ENCODE data around the gene H2AZ1.
"Not testable (repeated sequence)": the region's sequence is repeated elsewhere in the genome, so short reads cannot be mapped to it uniquely, and the experiment has no call there.

Gene H2AZ1

GRCh38 chr4:99949999-99950912 is at the start of gene H2AZ1:
H2AZ1 (minus strand) TSS chr4:99950275; CDS start chr4:99950170, 105 bp downstream.
- DNase-seq, result peak; percentile 97 to 100 (median 98)
- intact Hi-C loops (cut with DNase I), result loop anchor here (1.0 kb wide), 1 partner anchor 386 kb away; the partner anchor contains the start of gene TRMT10A

- intact Hi-C loops (cut with DNase I), result no loop called here
Observed at GRCh38 chr4:99998062-99998867, 48.2 kb upstream of the H2AZ1 start.

GRCh38 chr4:99991741-99992140 is 41.7 kb upstream of the H2AZ1 start:
- DNase-seq, result no peak
- intact Hi-C loops (cut with DNase I), result no loop called here

More at GRCh38 chr4:99998062-99998867, 48.2 kb upstream of the H2AZ1 start:
- no peak for DNase-seq

GRCh38 chr4:99987681-99988080 is 37.6 kb upstream of the H2AZ1 start:
- DNase-seq, result no peak
- intact Hi-C loops (cut with DNase I), result no loop called here

GRCh38 chr4:99986792-99987191 is 36.7 kb upstream of the H2AZ1 start:
- intact Hi-C loops (cut with DNase I), result no loop called here
- DNase-seq, result no peak

GRCh38 chr4:99983289-99983943 is 33.3 kb upstream of the H2AZ1 start:
- DNase-seq, result no peak
- intact Hi-C loops (cut with DNase I), result no loop called here

- intact Hi-C loops (cut with DNase I), result no loop called here
- no peak for DNase-seq
Observed at GRCh38 chr4:99979872-99980271, 29.8 kb upstream of the H2AZ1 start.

- intact Hi-C loops (cut with DNase I), result no loop called here
- peak in 1 of 10 donors; percentile 70 for DNase-seq
Observed at GRCh38 chr4:99971453-99972111, 21.5 kb upstream of the H2AZ1 start.

GRCh38 chr4:99968330-99968729 is 18.3 kb upstream of the H2AZ1 start:
- DNase-seq, result no peak
- intact Hi-C loops (cut with DNase I), result no loop called here

- no peak for DNase-seq
- intact Hi-C loops (cut with DNase I), result no loop called here
Observed at GRCh38 chr4:99966692-99967091, 16.6 kb upstream of the H2AZ1 start.

GRCh38 chr4:99965674-99966350 is 15.7 kb upstream of the H2AZ1 start:
- no peak for DNase-seq
- intact Hi-C loops (cut with DNase I), result no loop called here

GRCh38 chr4:99965173-99965572 is 15.1 kb upstream of the H2AZ1 start:
- intact Hi-C loops (cut with DNase I), result no loop called here
- no peak for DNase-seq

GRCh38 chr4:99961711-99962110 is 11.6 kb upstream of the H2AZ1 start:
- intact Hi-C loops (cut with DNase I), result no loop called here
- no peak for DNase-seq

- no peak for DNase-seq
- intact Hi-C loops (cut with DNase I), result no loop called here
Observed at GRCh38 chr4:99960648-99961047, 10.6 kb upstream of the H2AZ1 start.

- DNase-seq; intact Hi-C loops (cut with DNase I): not testable (repeated sequence)
Observed at GRCh38 chr4:99958207-99958606, 8.1 kb upstream of the H2AZ1 start.

- DNase-seq, result no peak
- intact Hi-C loops (cut with DNase I), result loop anchor here (1.0 kb wide), 1 partner anchor 387 kb away; the partner anchor contains the start of gene TRMT10A
Observed at GRCh38 chr4:99950913-99951254, 809 bp upstream of the H2AZ1 start.

- peak; percentile 76 to 98 (median 87) for DNase-seq
- intact Hi-C loops (cut with DNase I), result no loop called here
Observed at GRCh38 chr4:99949034-99949998, 759 bp downstream of the H2AZ1 start.

- intact Hi-C loops (cut with DNase I), result loop anchor here (2.0 kb wide), 2 partner anchors 53 to 387 kb away; partner anchors contain the start of gene LAMTOR3
- no peak for DNase-seq
Observed at GRCh38 chr4:99947608-99948007, 2.5 kb downstream of the H2AZ1 start.

Measured in posterior cingulate gyrus (tissue), 11 donors.